AG04450 (cell line): ENCODE measurements around the gene SLC1A2. TPM values are rescaled to one million over a fixed set of nuclear protein-coding genes. Genes with fewer than 3 reads are reported as not detected.

Experiments used
- CTCF ChIA-PET: fragments of 300-600, 350-600 bp; formaldehyde crosslinking; extraction: SDS; loops from one replicate; lab custom pipeline; 2022; ENCODE audit warnings: antibody characterized with exemption, inconsistent platforms; lab: Charles Lee
- POLR2A ChIA-PET: fragments of 350-600 bp; formaldehyde crosslinking; extraction: SDS; loops from one replicate; lab custom pipeline; 2021; ENCODE audit warnings: antibody characterized with exemption, inconsistent platforms; lab: Yijun Ruan, JAX
- DNase-seq: peaks from one replicate; pipeline ENCODE4 v3.0.0-alpha.2; 2011; ENCODE audit warnings: low read depth, low spot score
- H3K27ac ChIP-seq: one replicate; pipeline ENCODE4 v1.5.1; 2012; ENCODE audit warnings: low read depth, low read length, control low read depth
- H3K27me3 ChIP-seq: one replicate; pipeline ENCODE4 v1.6.0; 2012; ENCODE audit warnings: low read length; ENCODE audit not compliant: control insufficient read depth, insufficient read depth
- H3K4me3 ChIP-seq: 2 replicates; pipeline ENCODE4 v1.5.1; 2011; ENCODE audit warnings: mild to moderate bottlenecking, low read depth, low read length, control low read depth
- H3K9me3 ChIP-seq: 2 replicates; pipeline ENCODE4 v1.5.1; 2012; ENCODE audit warnings: low read length; ENCODE audit not compliant: control insufficient read depth, insufficient read depth
- CTCF ChIP-seq: IDR thresholded peaks from 2 replicates; pipeline ENCODE4 v1.5.1; 2011; ENCODE audit warnings: low read depth, low read length, control low read depth, inconsistent platforms
- polyA plus RNA-seq: library from polyadenylated mRNA; depleted of rRNA; stranded (reverse); fragments of >200 nt; gene quantifications from 2 replicates; pipeline ENCODE4 v1.2.3, GENCODE V29; 2011; rRNA removed
- small RNA-seq: library from RNA; depleted of rRNA; stranded (forward); fragments of <200 nt; gene quantifications from one replicate; pipeline ENCODE3, GENCODE V24; 2012; ENCODE audit warnings: low read depth; ENCODE audit not compliant: insufficient read length

Gene SLC1A2
- polyA plus RNA-seq, 1 experiment: 1.1 TPM

GRCh38 chr11:35208795-35209194 is 210.6 kb downstream of the SLC1A2 start:
- DNase-seq: no peak
- H3K4me3 ChIP-seq: no peak overlapping the region
- TF ChIP-seq CTCF: no peak
- H3K27ac ChIP-seq: no peak overlapping the region
- no peaks in the 10 kb centered on the region; the same call in 1 of the 2 replicates for H3K9me3 ChIP-seq
- ChIA-PET CTCF (no interaction called here), POLR2A (no interaction called here)
- H3K27me3 ChIP-seq: no peaks in the 10 kb centered on the region

- CTCF ChIA-PET: no interaction called here
- no peak overlapping the region for H3K4me3 ChIP-seq
- H3K27ac ChIP-seq: no peak overlapping the region
- POLR2A ChIA-PET: no interaction called here
- DNase-seq: no peak
- no peaks in the 10 kb centered on the region for H3K27me3 ChIP-seq
- no peaks in the 10 kb centered on the region; the same call in 1 of the 2 replicates for H3K9me3 ChIP-seq
- TF ChIP-seq CTCF: no peak
Measured at GRCh38 chr11:35207471-35208403, 211.6 kb downstream of the SLC1A2 start.

GRCh38 chr11:35206616-35207015 is 212.7 kb downstream of the SLC1A2 start:
- DNase-seq: no peak
- Histone ChIP-seq H3K4me3 (no peak overlapping the region), H3K9me3 (no peaks in the 10 kb centered on the region; the same call in 1 of the 2 replicates), H3K27ac (no peak overlapping the region), H3K27me3 (no peaks in the 10 kb centered on the region)
- CTCF ChIA-PET: no interaction called here
- TF ChIP-seq CTCF: no peak
- POLR2A ChIA-PET: no interaction called here

- ChIA-PET POLR2A (no interaction called here), CTCF (interaction anchor here (0.9 kb wide), 1 partner anchor 187 kb away, joined by 3 read pairs; no protein-coding TSS in a partner anchor)
- H3K4me3 ChIP-seq: no peak overlapping the region
- no peaks in the 10 kb centered on the region for H3K27me3 ChIP-seq
- H3K27ac ChIP-seq: no peak overlapping the region
- H3K9me3 ChIP-seq: no peaks in the 10 kb centered on the region; the same call in 1 of the 2 replicates
- TF ChIP-seq CTCF: no peak
- DNase-seq: no peak
Measured at GRCh38 chr11:35204614-35205013, 214.7 kb downstream of the SLC1A2 start.

Small RNAs within 50 kb of the gene (small RNA-seq; reads per million reads assigned to genes)
- gene AC090625.1: not detected

Other genes starting within 250 kb of the SLC1A2 start
- gene PAMR1, start 106.1 kb upstream of the SLC1A2 start, polyA plus RNA-seq: 215 and 247 TPM in 2 replicates
- gene FJX1, start 198.9 kb upstream of the SLC1A2 start, polyA plus RNA-seq: 4.8 and 5.6 TPM in 2 replicates
- gene TRIM44, start 243.2 kb upstream of the SLC1A2 start, polyA plus RNA-seq: 70.7 and 82.6 TPM in 2 replicates